Measurements from ENCODE around the gene WFIKKN1. TPM values are rescaled to one million over a fixed set of nuclear protein-coding genes. Genes with fewer than 3 reads are reported as not detected.
A peak's percentile ranks its signal among the peaks of the same experiment; 100 is the strongest.

WFIKKN1 gene
- total and polyA plus RNA-seq, 2 of the 13 experiments (the other 11 are each of a cell fraction or from before 2014, with no cell fraction given), result 1.7 to 4.9 TPM

DNA sequence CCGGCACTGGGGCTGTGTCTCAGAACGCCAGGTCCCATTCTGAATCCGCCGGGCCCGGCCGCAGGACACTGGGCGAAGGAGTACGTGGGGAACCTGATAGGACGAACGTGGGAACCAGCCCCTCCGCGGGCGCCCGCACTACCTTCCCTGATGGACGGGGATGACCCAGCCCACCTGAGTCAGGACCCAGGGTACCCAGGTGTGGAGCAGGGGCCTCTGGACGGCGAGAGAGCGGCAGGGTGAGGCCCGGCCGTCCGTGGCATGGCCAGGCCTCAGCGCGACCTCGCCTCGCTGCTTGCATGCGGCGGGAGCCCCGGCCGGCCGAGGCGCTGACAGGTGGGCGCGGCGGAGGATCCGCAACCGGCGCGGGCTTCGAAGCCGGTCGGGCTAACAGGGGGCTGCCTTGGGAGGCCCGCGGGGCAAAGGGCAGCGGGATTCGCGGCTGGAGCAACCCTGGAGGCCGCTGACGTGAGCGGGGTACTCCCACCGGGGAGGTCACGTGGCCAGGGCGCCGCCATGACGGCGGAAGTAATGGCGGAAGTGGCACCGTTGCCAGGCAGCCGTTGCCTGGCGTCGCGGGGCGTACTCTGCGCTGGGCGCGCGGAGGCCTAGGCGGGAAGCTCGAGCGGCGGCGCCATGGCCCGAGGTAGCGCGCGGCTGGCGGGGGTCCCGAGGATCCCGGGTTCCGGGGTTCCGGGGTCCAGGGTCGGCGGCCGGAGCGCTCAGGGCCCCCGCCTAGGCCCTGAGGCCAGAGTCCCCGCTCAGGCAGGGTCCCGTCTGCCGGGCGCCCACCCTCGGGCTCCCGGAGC, 18.2 kb downstream of the WFIKKN1 start, which contains the start of gene WDR90 (continued):
- TF ChIP-seq, protein P1, sequence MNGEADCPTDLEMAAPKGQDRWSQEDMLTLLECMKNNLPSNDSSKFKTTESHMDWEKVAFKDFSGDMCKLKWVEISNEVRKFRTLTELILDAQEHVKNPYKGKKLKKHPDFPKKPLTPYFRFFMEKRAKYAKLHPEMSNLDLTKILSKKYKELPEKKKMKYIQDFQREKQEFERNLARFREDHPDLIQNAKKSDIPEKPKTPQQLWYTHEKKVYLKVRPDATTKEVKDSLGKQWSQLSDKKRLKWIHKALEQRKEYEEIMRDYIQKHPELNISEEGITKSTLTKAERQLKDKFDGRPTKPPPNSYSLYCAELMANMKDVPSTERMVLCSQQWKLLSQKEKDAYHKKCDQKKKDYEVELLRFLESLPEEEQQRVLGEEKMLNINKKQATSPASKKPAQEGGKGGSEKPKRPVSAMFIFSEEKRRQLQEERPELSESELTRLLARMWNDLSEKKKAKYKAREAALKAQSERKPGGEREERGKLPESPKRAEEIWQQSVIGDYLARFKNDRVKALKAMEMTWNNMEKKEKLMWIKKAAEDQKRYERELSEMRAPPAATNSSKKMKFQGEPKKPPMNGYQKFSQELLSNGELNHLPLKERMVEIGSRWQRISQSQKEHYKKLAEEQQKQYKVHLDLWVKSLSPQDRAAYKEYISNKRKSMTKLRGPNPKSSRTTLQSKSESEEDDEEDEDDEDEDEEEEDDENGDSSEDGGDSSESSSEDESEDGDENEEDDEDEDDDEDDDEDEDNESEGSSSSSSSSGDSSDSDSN (CRISPR knock-in tag; IDR thresholded peaks at IDR 0.05), result peak; percentile 87
- 0 out of 2 replicates have a peak, but pooled peaks have one; percentile 84 for TF ChIP-seq PAWR (CRISPR knock-in tag; IDR thresholded peaks at IDR 0.05; ENCODE audit: borderline replicate concordance)
- 0 out of 2 replicates have a peak, but pooled peaks have one; percentile 43 for TF ChIP-seq ZNF337 (CRISPR knock-in tag; IDR thresholded peaks at IDR 0.05; ENCODE audit: borderline replicate concordance, low read depth)
- peak; percentile 93 for TF ChIP-seq RFX1 (IDR thresholded peaks at IDR 0.05)
- TF ChIP-seq, protein P2, sequence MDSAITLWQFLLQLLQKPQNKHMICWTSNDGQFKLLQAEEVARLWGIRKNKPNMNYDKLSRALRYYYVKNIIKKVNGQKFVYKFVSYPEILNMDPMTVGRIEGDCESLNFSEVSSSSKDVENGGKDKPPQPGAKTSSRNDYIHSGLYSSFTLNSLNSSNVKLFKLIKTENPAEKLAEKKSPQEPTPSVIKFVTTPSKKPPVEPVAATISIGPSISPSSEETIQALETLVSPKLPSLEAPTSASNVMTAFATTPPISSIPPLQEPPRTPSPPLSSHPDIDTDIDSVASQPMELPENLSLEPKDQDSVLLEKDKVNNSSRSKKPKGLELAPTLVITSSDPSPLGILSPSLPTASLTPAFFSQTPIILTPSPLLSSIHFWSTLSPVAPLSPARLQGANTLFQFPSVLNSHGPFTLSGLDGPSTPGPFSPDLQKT (CRISPR knock-in tag; IDR thresholded peaks at IDR 0.05; ENCODE audit: borderline replicate concordance), result peak; percentile 64; the same call in 1 of the 2 replicates
- TF ChIP-seq, protein P3, sequence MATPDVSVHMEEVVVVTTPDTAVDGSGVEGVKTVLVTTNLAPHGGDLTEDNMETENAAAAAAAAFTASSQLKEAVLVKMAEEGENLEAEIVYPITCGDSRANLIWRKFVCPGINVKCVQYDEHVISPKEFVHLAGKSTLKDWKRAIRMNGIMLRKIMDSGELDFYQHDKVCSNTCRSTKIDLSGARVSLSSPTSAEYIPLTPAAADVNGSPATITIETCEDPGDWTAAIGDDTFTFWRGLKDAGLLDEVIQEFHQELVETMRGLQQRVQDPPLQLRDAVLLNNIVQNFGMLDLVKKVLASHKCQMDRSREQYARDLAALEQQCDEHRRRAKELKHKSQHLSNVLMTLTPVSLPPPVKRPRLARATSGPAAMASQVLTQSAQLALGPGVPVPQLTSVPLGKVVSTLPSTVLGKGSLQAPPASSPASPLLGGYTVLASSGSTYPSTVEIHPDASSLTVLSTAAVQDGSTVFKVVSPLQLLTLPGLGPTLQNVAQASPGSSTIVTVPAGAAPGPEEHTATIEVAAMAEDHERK (CRISPR knock-in tag; IDR thresholded peaks at IDR 0.05; ENCODE audit: low read depth), result peak; percentile 64; the same call in 1 of the 2 replicates
- TF ChIP-seq ZNF747 (CRISPR knock-in tag; IDR thresholded peaks at IDR 0.05; ENCODE audit: borderline replicate concordance), result peak; percentile 93; the same call in 1 of the 2 replicates
- TF ChIP-seq, protein P4, sequence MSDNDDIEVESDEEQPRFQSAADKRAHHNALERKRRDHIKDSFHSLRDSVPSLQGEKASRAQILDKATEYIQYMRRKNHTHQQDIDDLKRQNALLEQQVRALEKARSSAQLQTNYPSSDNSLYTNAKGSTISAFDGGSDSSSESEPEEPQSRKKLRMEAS (IDR thresholded peaks at IDR 0.05), result peak; percentile 91
- TF ChIP-seq ZSCAN21 (CRISPR knock-in tag; IDR thresholded peaks at IDR 0.05; ENCODE audit: borderline replicate concordance), result peak; percentile 67; the same call in 1 of the 2 replicates
- TF ChIP-seq AKAP8 (CRISPR knock-in tag; IDR thresholded peaks at IDR 0.05), result peak; percentile 97
- TF ChIP-seq, protein P5, sequence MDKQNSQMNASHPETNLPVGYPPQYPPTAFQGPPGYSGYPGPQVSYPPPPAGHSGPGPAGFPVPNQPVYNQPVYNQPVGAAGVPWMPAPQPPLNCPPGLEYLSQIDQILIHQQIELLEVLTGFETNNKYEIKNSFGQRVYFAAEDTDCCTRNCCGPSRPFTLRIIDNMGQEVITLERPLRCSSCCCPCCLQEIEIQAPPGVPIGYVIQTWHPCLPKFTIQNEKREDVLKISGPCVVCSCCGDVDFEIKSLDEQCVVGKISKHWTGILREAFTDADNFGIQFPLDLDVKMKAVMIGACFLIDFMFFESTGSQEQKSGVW (CRISPR knock-in tag; IDR thresholded peaks at IDR 0.05; ENCODE audit: borderline replicate concordance), result no peak
- TF ChIP-seq CAMTA2 (CRISPR knock-in tag; IDR thresholded peaks at IDR 0.05; ENCODE audit: borderline replicate concordance), result no peak
- TF ChIP-seq, protein P6, sequence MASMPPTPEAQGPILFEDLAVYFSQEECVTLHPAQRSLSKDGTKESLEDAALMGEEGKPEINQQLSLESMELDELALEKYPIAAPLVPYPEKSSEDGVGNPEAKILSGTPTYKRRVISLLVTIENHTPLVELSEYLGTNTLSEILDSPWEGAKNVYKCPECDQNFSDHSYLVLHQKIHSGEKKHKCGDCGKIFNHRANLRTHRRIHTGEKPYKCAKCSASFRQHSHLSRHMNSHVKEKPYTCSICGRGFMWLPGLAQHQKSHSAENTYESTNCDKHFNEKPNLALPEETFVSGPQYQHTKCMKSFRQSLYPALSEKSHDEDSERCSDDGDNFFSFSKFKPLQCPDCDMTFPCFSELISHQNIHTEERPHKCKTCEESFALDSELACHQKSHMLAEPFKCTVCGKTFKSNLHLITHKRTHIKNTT (CRISPR knock-in tag; IDR thresholded peaks at IDR 0.05), result no peak
- peak; percentile 71; the same call in 1 of the 2 replicates for TF ChIP-seq DR1 (CRISPR knock-in tag; IDR thresholded peaks at IDR 0.05)
- TF ChIP-seq FOXK2 (IDR thresholded peaks at IDR 0.05), result no peak
- TF ChIP-seq, protein P7, sequence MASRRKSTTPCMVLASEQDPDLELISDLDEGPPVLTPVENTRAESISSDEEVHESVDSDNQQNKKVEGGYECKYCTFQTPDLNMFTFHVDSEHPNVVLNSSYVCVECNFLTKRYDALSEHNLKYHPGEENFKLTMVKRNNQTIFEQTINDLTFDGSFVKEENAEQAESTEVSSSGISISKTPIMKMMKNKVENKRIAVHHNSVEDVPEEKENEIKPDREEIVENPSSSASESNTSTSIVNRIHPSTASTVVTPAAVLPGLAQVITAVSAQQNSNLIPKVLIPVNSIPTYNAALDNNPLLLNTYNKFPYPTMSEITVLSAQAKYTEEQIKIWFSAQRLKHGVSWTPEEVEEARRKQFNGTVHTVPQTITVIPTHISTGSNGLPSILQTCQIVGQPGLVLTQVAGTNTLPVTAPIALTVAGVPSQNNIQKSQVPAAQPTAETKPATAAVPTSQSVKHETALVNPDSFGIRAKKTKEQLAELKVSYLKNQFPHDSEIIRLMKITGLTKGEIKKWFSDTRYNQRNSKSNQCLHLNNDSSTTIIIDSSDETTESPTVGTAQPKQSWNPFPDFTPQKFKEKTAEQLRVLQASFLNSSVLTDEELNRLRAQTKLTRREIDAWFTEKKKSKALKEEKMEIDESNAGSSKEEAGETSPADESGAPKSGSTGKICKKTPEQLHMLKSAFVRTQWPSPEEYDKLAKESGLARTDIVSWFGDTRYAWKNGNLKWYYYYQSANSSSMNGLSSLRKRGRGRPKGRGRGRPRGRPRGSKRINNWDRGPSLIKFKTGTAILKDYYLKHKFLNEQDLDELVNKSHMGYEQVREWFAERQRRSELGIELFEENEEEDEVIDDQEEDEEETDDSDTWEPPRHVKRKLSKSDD (CRISPR knock-in tag; IDR thresholded peaks at IDR 0.05; ENCODE audit: low read depth), result peak; percentile 69; the same call in 1 of the 2 replicates
- peak; percentile 91; the same call in 1 of the 2 replicates for TF ChIP-seq ZNF552 (CRISPR knock-in tag; IDR thresholded peaks at IDR 0.05; ENCODE audit: borderline replicate concordance)
- no peak for TF ChIP-seq SSRP1 (CRISPR knock-in tag; IDR thresholded peaks at IDR 0.05)
